ENCODE data around the gene TMEM236. TPM values are rescaled to one million over a fixed set of nuclear protein-coding genes. Genes with fewer than 3 reads are reported as not detected.

Gene TMEM236
- total RNA-seq, 1 donor from 2014 or later = 0.07 TPM

DNA sequence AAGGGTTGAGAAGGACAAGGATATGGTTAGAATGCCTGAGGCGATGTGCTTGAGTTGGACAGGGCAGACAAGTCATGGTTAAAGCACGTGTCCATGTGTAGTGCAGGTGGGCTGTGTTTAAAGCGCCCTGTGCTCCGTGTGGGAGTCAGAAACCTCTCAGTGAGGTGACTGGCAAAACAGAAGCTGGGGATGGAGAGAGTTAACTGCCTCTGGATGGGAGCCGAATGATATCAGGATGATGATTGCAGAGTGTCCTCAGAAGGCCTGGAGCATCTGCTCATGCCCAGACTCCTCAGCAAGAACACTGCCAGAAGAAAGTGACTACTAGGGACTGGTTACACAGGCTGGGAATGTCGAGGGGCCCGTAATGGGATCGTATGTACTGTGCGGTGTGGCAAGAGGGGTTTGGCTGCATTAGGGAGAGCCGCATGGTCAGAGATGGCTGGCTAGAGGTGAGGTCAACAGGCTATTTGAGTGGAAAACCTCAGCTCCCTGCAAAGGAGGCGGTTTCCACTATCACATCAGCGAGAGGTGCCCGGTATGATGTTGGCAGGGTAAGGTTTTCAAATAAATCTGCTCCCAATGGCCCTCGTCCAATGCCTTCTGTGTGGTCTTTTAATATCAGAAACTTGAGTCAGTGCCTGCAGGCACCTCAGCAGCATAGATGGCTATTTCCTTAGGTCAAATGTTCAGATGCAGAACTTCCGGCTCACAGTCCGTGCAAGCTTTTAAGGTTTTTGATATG is 31.1 kb downstream of the TMEM236 start:
- Mint-ChIP-seq H3K4me3 (ENCODE audit: low read depth) (no peak overlapping the region), H3K9me3 (no peaks in the 10 kb centered on the region), H3K27ac (no peak overlapping the region), H3K4me1 (ENCODE audit: low read depth) (no peaks in the 10 kb centered on the region), H3K36me3 (ENCODE audit: low read depth) (no peaks in the 10 kb centered on the region), H3K27me3 (ENCODE audit: low read depth) (no peaks in the 10 kb centered on the region)
- DNase-seq (ENCODE audit: low spot score) = no peak
- intact Hi-C loops (cut with micrococcal nuclease) = no loop called here

DNA sequence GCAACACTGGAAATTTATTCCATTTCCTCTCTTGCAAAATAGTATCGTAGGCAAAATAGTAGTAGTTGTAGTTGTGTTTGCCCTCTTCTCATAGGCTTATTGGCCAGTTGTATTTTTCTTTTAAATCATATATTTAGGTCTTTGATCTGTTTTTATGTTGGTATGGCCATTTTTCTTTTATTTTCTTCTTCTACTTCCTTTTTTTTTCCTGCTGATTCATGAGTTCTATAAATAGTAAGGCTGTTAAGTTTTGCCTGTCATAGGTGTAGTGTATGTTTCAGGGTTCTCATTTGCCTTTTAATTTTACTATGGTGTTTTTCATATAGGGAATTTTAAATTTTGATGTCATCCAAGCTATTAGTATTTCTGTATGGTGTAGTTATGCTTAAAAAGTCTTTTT is 31.8 kb downstream of the TMEM236 start:
- intact Hi-C loops (cut with micrococcal nuclease) = no loop called here
- Mint-ChIP-seq H3K9me3 (no peaks in the 10 kb centered on the region), H3K4me1 (ENCODE audit: low read depth) (no peaks in the 10 kb centered on the region), H3K36me3 (ENCODE audit: low read depth) (no peaks in the 10 kb centered on the region), H3K27me3 (ENCODE audit: low read depth) (no peaks in the 10 kb centered on the region), H3K4me3 (ENCODE audit: low read depth) (no peak overlapping the region), H3K27ac (no peak overlapping the region)
- no peak for DNase-seq (ENCODE audit: low spot score)

DNA sequence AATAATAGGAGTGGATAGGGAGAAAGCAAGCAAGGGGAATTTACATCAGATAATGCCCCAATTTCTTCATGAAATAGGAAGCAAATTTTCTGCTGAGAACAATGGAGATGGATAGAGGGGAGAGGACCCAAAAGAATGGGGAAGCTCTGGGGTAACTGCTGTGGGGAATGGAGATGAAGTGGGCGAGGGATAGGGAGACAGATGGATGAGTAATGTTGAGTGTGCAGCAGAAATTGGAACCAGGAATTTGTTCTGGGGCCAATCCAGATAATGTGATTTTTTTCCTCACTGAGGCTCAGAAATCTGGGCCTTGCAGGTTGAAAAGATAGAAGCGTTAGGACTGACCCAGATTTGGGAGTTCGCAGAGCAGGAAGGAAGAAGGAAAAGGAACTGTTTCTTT is 32.7 kb downstream of the TMEM236 start:
- no peak for DNase-seq (ENCODE audit: low spot score)
- no peak overlapping the region for H3K27ac Mint-ChIP-seq
- H3K9me3 Mint-ChIP-seq = no peaks in the 10 kb centered on the region
- H3K4me1 Mint-ChIP-seq (ENCODE audit: low read depth) = no peaks in the 10 kb centered on the region
- intact Hi-C loops (cut with micrococcal nuclease) = no loop called here
- no peaks in the 10 kb centered on the region for H3K36me3 Mint-ChIP-seq (ENCODE audit: low read depth)
- H3K4me3 Mint-ChIP-seq (ENCODE audit: low read depth) = no peak overlapping the region
- no peaks in the 10 kb centered on the region for H3K27me3 Mint-ChIP-seq (ENCODE audit: low read depth)

DNA sequence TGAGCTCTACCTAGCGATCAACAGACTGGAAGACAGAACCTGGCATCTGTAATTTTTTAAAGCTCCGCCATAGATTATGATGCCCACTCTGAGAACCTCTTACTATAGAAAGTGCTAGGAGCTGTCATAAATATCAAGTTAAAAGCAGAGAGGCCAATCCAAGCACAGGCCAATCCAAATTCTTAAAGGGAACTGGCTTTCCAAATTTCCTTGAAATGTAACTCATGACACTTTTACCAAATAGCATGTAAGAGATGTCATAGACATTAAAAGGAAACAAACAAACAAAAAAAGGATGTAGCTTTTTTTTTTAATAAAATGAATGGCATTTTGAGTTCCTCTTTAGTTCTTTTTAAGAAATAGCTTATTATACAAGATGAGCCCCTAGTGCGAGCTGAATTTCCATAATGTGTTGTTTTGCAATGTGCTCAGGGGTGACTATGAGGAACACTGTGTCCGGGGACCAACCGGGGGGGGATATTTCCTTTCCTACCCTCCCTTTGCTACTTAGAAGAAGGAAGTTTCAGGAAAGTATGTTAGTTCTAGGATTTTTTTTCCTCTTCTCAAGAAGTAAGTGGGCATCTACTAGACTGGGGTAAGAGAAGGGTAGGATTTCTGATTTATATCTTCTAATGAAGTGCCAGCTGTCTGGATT is 33.4 kb downstream of the TMEM236 start:
- intact Hi-C loops (cut with micrococcal nuclease) = no loop called here
- no peaks in the 10 kb centered on the region for H3K36me3 Mint-ChIP-seq (ENCODE audit: low read depth)
- no peaks in the 10 kb centered on the region for H3K4me1 Mint-ChIP-seq (ENCODE audit: low read depth)
- H3K9me3 Mint-ChIP-seq = no peaks in the 10 kb centered on the region
- no peaks in the 10 kb centered on the region for H3K27me3 Mint-ChIP-seq (ENCODE audit: low read depth)
- DNase-seq (ENCODE audit: low spot score) = no peak
- no peak overlapping the region for H3K4me3 Mint-ChIP-seq (ENCODE audit: low read depth)
- no peak overlapping the region for H3K27ac Mint-ChIP-seq

DNA sequence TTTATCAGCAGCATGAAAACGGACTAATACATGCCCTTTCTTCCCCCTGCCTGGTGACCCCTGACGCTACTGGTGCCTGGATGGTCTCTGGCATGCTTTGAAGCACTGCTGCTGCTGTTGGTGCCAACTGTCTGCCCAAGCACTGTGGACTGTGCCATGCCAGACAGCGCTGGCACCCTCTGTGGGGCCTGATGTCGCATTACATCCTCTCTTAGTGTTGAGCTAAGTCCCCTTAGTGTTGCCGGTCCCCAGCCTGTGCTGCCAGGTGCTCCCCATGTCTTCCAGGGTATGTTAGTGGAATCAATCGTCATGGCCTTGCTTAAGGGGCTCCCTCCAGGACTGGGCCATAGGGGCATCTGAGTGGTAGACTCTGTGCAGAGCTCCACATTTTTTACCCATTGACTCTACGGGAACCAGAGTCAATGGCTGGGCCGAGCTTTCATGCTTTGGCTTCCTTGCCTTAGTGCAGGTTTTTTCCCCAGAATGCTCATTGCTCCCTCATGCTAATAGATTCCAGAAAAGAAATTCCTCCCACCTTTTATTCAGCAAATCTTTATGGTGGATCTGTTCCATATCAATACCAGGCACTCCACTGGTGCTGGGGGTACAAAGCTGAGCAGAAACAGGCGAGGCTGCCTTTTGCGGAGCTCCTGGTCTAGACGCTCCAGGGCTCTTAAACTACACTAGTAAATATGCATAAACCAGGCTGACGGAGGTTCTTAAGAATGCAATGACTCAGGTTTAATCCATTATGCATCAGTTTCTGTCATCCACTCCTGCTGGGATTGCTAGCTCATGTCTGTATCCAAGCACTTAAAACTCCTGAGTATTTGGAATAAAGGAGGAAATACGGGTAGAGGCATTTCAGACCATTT is 35.3 kb downstream of the TMEM236 start:
- intact Hi-C loops (cut with micrococcal nuclease) = no loop called here
- Mint-ChIP-seq H3K36me3 (ENCODE audit: low read depth) (no peaks in the 10 kb centered on the region), H3K9me3 (no peaks in the 10 kb centered on the region)

DNA sequence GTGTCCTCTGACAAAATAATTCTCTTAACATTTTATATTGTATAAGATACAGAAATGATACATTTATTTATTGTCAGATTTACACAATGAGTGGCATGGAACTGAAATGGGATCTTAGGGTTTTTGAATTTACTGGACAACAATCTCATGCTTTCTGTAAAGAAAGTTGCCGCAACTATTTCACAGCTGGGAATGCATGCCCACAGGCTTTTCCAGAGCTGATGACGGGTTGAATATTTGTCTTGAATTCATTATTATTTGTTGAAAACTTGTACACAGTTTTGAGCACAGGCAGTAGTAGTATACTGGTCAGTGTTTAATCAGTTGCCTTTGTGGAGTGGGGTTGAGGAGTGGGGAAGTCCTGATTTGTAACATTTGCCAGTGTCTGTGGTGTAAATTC is 36.6 kb downstream of the TMEM236 start:
- H3K9me3 Mint-ChIP-seq = no peaks in the 10 kb centered on the region
- no peak overlapping the region for H3K27ac Mint-ChIP-seq
- no peaks in the 10 kb centered on the region for H3K36me3 Mint-ChIP-seq (ENCODE audit: low read depth)

More for the DNA sequence above, 35.3 kb downstream of the TMEM236 start:
- H3K27ac Mint-ChIP-seq = no peak overlapping the region
- no peak for DNase-seq (ENCODE audit: low spot score)
- H3K4me3 Mint-ChIP-seq (ENCODE audit: low read depth) = no peak overlapping the region
- H3K4me1 Mint-ChIP-seq (ENCODE audit: low read depth) = no peaks in the 10 kb centered on the region
- H3K27me3 Mint-ChIP-seq (ENCODE audit: low read depth) = no peaks in the 10 kb centered on the region

DNA sequence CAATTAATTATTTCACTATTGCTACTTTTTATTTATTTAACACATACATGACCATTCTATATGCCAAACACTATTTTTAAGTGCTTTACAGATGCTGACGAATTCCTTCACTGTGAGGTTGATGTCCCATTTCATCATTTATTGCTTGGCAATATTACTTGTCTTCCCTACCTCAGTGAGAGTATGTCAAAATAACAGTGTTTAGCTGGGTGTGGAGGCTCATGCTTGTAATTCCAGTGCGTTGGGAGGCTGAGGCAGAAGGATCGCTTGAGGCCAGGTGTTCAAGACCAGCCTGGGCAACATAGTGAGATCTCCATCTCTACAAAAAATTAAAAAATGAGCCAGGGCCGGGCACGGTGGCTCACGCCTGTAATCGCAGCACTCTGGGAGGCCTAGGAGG is 37.4 kb downstream of the TMEM236 start:
- H3K27me3 Mint-ChIP-seq (ENCODE audit: low read depth) = no peaks in the 10 kb centered on the region
- no peaks in the 10 kb centered on the region for H3K36me3 Mint-ChIP-seq (ENCODE audit: low read depth)
- no peak for DNase-seq (ENCODE audit: low spot score)
- no peak overlapping the region for H3K4me3 Mint-ChIP-seq (ENCODE audit: low read depth)
- no peaks in the 10 kb centered on the region for H3K4me1 Mint-ChIP-seq (ENCODE audit: low read depth)
- intact Hi-C loops (cut with micrococcal nuclease) = no loop called here
- H3K9me3 Mint-ChIP-seq = no peaks in the 10 kb centered on the region
- H3K27ac Mint-ChIP-seq = no peak overlapping the region

More for the DNA sequence above, 36.6 kb downstream of the TMEM236 start:
- DNase-seq (ENCODE audit: low spot score) = no peak
- no peak overlapping the region for H3K4me3 Mint-ChIP-seq (ENCODE audit: low read depth)
- H3K4me1 Mint-ChIP-seq (ENCODE audit: low read depth) = no peaks in the 10 kb centered on the region
- intact Hi-C loops (cut with micrococcal nuclease) = no loop called here
- no peaks in the 10 kb centered on the region for H3K27me3 Mint-ChIP-seq (ENCODE audit: low read depth)

DNA sequence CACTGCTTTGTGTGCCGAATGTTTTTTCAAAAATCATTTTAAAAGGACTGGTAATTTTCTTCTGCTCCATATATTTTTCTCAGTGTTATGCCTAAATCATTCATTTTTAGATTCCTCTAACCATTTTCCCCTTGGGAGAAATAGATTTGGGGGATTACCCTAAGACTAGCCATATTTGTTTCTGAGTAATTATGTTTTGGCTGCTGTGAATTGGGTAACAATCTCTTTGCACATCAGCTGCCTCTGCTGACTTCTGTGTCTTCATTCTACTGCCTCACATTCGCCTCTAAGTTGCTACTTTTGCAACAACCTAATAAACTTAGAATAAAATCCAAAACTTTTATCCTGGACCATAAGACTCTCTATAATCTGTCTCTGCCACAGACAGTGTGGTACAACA is 38.6 kb downstream of the TMEM236 start:
- H3K27me3 Mint-ChIP-seq (ENCODE audit: low read depth) = no peaks in the 10 kb centered on the region
- no peak overlapping the region for H3K4me3 Mint-ChIP-seq (ENCODE audit: low read depth)
- H3K27ac Mint-ChIP-seq = no peak overlapping the region
- DNase-seq (ENCODE audit: low spot score) = no peak
- intact Hi-C loops (cut with micrococcal nuclease) = no loop called here
- no peaks in the 10 kb centered on the region for H3K36me3 Mint-ChIP-seq (ENCODE audit: low read depth)
- no peaks in the 10 kb centered on the region for H3K4me1 Mint-ChIP-seq (ENCODE audit: low read depth)
- no peaks in the 10 kb centered on the region for H3K9me3 Mint-ChIP-seq

DNA sequence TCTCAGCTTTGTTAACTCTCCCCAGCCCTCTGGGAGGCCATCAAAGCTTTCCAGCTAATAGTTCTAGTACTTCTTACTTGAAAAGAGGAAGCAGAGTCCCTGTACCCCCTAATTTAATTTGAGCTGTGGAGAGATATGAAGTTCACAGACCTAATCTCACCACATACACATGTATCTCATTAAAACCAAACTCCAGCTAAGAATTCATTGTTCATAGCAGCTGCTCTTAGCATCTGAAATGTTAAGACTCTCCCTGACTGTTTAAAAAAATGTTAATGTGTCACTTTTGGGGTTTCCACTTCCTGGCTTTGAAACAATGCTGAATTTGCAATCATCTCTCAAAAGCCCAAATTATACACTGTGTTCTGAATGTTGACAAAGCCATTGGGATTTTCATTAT is 41.0 kb downstream of the TMEM236 start:
- no peak overlapping the region for H3K27ac Mint-ChIP-seq
- no peak for DNase-seq (ENCODE audit: low spot score)
- no peaks in the 10 kb centered on the region for H3K36me3 Mint-ChIP-seq (ENCODE audit: low read depth)
- H3K4me1 Mint-ChIP-seq (ENCODE audit: low read depth) = no peaks in the 10 kb centered on the region
- H3K27me3 Mint-ChIP-seq (ENCODE audit: low read depth) = no peaks in the 10 kb centered on the region
- no peaks in the 10 kb centered on the region for H3K9me3 Mint-ChIP-seq
- H3K4me3 Mint-ChIP-seq (ENCODE audit: low read depth) = no peak overlapping the region
- intact Hi-C loops (cut with micrococcal nuclease) = no loop called here

DNA sequence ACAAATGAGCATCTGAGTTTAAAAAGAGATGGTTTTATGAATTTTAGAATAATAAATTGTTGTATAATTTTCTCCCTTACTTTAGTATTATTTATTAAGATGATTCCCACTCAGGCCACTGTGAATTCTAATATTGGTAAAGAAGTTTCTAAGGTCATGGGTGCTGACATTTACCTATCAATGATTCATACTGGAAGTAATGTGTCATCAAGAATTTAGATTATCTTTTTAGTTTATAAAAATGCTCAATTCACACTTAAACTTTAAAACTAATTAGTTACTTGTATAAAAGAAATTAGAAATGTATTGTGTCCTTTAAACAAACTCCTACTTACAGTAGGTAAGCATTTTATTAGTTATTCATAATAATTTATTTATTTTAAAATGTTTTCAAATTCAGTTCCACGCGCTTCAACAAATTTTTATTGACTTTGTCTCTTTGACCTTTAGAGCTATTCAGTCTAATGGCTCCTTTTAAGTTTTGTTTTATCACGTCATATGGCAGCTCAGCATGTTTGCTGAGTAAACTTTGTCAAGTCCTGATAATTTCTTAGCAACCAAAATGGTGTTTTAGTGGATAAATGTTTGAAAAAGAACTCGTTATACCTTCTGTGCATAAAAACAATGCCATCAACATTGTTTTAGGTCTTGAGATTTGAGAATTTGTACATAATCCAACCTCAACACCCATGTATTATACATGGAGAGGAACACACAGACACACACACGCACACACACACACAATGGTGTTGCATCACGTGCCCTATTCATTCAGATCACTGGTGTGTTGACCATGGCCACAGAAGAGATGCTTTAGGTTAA is 42.0 kb downstream of the TMEM236 start:
- Mint-ChIP-seq H3K4me3 (ENCODE audit: low read depth) (no peak overlapping the region), H3K36me3 (ENCODE audit: low read depth) (no peaks in the 10 kb centered on the region), H3K9me3 (no peaks in the 10 kb centered on the region), H3K27ac (no peak overlapping the region), H3K27me3 (ENCODE audit: low read depth) (no peaks in the 10 kb centered on the region), H3K4me1 (ENCODE audit: low read depth) (no peaks in the 10 kb centered on the region)
- DNase-seq (ENCODE audit: low spot score) = no peak
- intact Hi-C loops (cut with micrococcal nuclease) = no loop called here

DNA sequence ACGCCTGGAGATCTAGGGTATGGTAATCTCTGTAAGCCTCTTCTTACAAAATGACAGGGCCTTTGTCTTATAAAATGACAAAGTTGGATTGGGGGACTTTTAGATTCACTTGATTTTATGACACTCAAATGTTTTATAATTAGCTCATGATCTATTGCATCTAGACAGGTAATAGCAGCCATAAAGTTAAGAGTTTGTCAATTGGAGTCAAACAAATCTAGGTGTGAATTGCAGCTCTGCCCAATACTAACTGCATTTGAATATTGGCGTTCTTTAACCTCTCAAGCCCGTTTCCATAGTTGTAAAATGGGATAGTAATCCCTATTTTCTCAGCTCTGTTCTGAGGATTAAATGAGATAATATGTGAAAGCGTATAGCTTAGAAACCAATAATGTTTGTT is 43.1 kb downstream of the TMEM236 start:
- Mint-ChIP-seq H3K4me1 (ENCODE audit: low read depth) (no peaks in the 10 kb centered on the region), H3K9me3 (no peaks in the 10 kb centered on the region), H3K4me3 (ENCODE audit: low read depth) (no peak overlapping the region)

DNA sequence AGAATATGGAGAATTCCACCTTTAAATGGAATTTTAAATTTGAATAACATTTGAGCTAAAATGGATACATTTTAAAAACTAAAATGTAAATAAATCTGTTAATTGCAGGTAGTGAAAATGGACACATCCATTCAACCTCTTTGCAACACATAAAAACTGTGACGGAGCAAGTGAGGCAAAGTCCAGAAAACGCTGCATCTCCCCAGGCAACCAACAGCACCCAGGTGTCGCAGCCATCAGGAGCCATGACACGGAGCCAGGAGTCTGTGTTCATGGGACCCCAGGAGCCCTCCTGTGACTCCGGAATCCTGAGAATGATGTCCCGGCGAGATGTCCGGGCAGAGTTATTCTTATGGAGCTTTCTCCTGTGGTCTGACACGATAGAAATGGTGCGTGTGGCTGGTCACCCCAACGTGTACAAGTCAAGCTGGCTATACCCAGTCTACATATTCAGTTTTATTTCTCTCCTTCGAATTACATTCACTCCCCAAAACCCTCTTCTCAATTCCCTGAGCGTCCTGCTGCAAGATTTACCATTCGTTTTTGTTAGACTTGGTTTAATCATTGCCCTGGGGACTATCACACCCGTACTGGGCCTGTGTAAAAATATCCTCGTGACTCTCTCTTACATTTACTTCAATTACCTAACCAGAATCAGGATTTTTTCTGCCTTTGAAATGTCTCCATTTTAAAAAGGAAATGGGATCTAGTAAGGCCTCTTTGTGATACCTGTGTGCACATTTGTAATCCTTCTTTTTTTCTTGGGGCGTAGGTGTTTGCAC is 44.0 kb downstream of the TMEM236 start:
- no peaks in the 10 kb centered on the region for H3K36me3 Mint-ChIP-seq (ENCODE audit: low read depth)

More for the DNA sequence above, 43.1 kb downstream of the TMEM236 start:
- DNase-seq (ENCODE audit: low spot score) = no peak
- H3K36me3 Mint-ChIP-seq (ENCODE audit: low read depth) = no peaks in the 10 kb centered on the region
- H3K27me3 Mint-ChIP-seq (ENCODE audit: low read depth) = no peaks in the 10 kb centered on the region
- no peak overlapping the region for H3K27ac Mint-ChIP-seq
- intact Hi-C loops (cut with micrococcal nuclease) = no loop called here

More for the DNA sequence above, 44.0 kb downstream of the TMEM236 start:
- DNase-seq (ENCODE audit: low spot score) = no peak
- Mint-ChIP-seq H3K4me1 (ENCODE audit: low read depth) (no peaks in the 10 kb centered on the region), H3K4me3 (ENCODE audit: low read depth) (no peak overlapping the region), H3K27me3 (ENCODE audit: low read depth) (no peaks in the 10 kb centered on the region), H3K9me3 (no peaks in the 10 kb centered on the region), H3K27ac (no peak overlapping the region)
- intact Hi-C loops (cut with micrococcal nuclease) = no loop called here

Data from activated T-helper 2 cell treated with anti-CD3 and anti-CD28 coated beads, Interferon-gamma antibody, Interleukin-2, Interleukin-4, amounts not matched to agents 10 μg/mL and 5 μg/mL and 100 μg/mL, durations not matched to agents 14 hours and 24 hours and 36 hours (primary cell).